ENCODE measurements around the gene RPUSD1. TPM values are rescaled to one million over a fixed set of nuclear protein-coding genes. Genes with fewer than 3 reads are reported as not detected.

Gene RPUSD1
- total RNA-seq, 1 experiment from 2014 or later, result 59.9 TPM

DNA sequence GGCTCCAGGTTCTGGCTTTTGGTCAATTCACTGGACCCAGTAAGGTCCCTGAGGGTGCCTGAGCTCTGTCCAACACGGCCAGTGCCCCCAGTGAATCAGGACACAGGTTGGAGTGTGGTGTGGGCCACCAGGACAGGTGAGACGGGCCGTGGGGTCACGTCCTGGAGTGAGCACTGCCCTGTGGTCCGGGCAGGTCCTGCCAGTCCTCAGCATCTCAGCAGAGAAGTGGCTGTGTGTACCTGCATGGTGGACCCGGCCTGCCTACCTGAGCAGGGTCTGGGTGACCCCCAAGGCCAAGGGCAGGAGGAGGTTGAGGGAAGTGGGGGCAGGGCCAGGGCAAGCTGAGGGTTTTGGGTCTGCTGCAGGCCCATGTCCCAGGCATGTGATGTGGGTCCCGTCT, 14.3 kb upstream of the RPUSD1 start:
- RAD21 ChIA-PET (ENCODE audit: low non-redundant PET in 1 of 2, low total read pairs in 2 of 2, uncharacterized antibody in 2 of 2, unreplicated experiment in 2 of 2), result no interaction called here
- no peaks in the 10 kb centered on the region for H3K9me2 ChIP-seq (ENCODE audit: insufficient read depth)
- CTCF ChIA-PET, result no interaction called here
- DNase-seq (ENCODE audit: low read depth, low spot score), result no peak
- no peak overlapping the region for H3K4me2 ChIP-seq (ENCODE audit: low read length)
- intact Hi-C loops (cut with micrococcal nuclease), result no loop called here
- H3K9ac ChIP-seq (ENCODE audit: low read length), result no peak overlapping the region
- no TSS peak for BruUV-seq (replicated peaks)
- H3K79me2 ChIP-seq (ENCODE audit: insufficient read depth, low read length), result peaks cover 10% of the 10 kb centered on the region; the same call in 1 of the 2 replicates
- POLR2A ChIA-PET, result interaction anchor here (1.3 kb wide), 1 partner anchor 42 kb away, joined by 3 read pairs; the partner anchor contains the start of gene MSLN
- H3K4me1 ChIP-seq (ENCODE audit: control insufficient read depth in 1 of 2, insufficient read depth in 2 of 2, low read length in 2 of 2), result peaks cover 8 to 29% of the 10 kb centered on the region in 2 experiments; a peak in 3 of 4 replicates
- no peaks in the 10 kb centered on the region for H3K27me3 ChIP-seq (ENCODE audit: insufficient read depth, low read length)
- no peaks in the 10 kb centered on the region for H3K36me3 ChIP-seq (ENCODE audit: control insufficient read depth in 1 of 2, insufficient read depth in 2 of 2, low read length in 2 of 2)
- no peak overlapping the region for H3K4me3 ChIP-seq (replicated peaks in 1 of 2; ENCODE audit: low read depth in 1 of 2, low read length in 2 of 2)
- ATAC-seq, result no peak
- H4K20me1 ChIP-seq (ENCODE audit: insufficient read depth), result no peaks in the 10 kb centered on the region
- no peaks in the 10 kb centered on the region for H3K9me3 ChIP-seq (ENCODE audit: control insufficient read depth in 1 of 2, insufficient read depth in 1 of 2, low read depth in 1 of 2, low read length in 2 of 2)
- TF ChIP-seq CEBPB (IDR thresholded peaks at IDR 0.05; ENCODE audit: low read depth), result no peak
- 0 out of 2 replicates have a peak, but pooled peaks have one; percentile 21 for TF ChIP-seq POLR2AphosphoS5 (IDR thresholded peaks at IDR 0.05; ENCODE audit: low read depth, low read length)
- H3K27ac ChIP-seq (ENCODE audit: low read depth, low read length), result no peak overlapping the region
- H2AFZ ChIP-seq (ENCODE audit: low read depth, low read length, poor library complexity, severe bottlenecking), result no peak overlapping the region

DNA sequence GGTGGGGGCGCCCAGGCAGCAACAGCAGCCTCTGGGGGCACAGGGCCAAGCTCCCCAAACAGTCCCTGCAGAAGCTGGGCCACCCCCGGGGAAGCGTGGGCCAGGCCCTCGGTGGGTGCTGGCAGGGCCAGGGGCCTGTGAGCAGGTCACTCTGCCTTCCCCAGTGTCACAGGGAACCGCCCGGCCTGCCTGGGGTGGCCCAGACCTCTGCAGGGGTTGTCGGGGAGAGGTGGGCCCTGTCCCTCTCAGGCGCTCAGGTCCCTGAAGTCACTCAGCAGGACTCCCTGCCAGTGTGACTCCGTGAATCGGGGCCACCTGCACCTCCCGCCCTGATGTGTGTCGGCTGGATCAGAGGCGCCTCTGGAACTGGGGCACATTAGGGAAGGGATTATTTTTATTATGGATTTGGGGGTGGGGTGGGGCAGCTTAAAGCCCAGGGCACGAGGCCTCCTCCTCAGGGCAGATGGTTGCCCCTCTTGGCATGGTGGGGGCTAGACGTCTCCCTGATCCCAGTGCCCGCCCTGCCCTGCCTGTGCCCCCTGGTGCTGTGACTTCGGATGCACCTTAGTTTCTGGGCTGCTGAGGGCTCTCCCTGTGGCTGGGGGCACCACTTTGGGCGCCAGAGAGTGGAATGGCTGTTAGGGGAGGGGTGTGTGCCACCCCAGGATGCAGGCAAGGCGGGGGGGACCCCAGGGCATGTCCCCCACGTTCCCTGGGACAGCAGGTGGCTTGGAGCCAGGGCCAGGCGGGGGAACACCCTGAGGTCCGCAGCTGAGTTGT, 13.6 kb upstream of the RPUSD1 start:
- H3K36me3 ChIP-seq (ENCODE audit: control insufficient read depth in 1 of 2, insufficient read depth in 2 of 2, low read length in 2 of 2), result no peaks in the 10 kb centered on the region
- H3K4me2 ChIP-seq (ENCODE audit: low read length), result no peak overlapping the region
- intact Hi-C loops (cut with micrococcal nuclease), result no loop called here
- no peaks in the 10 kb centered on the region for H4K20me1 ChIP-seq (ENCODE audit: insufficient read depth)
- TF ChIP-seq ZNF274 (IDR thresholded peaks at IDR 0.05; ENCODE audit: low read depth, low read length), result no peak
- no peak for ATAC-seq
- no peak overlapping the region for H3K9ac ChIP-seq (ENCODE audit: low read length)
- no peaks in the 10 kb centered on the region for H3K9me2 ChIP-seq (ENCODE audit: insufficient read depth)
- no TSS peak for BruUV-seq (replicated peaks)
- DNase-seq (ENCODE audit: low read depth, low spot score), result no peak
- H3K27me3 ChIP-seq (ENCODE audit: insufficient read depth, low read length), result no peaks in the 10 kb centered on the region
- H3K4me1 ChIP-seq (ENCODE audit: control insufficient read depth in 1 of 2, insufficient read depth in 2 of 2, low read length in 2 of 2), result peaks cover 9 to 33% of the 10 kb centered on the region in 2 experiments; a peak in 3 of 4 replicates
- POLR2A ChIA-PET, result no interaction called here
- CTCF ChIA-PET, result no interaction called here
- peaks cover 8% of the 10 kb centered on the region; the same call in 1 of the 2 replicates for H3K79me2 ChIP-seq (ENCODE audit: insufficient read depth, low read length)
- no peak overlapping the region for H3K4me3 ChIP-seq (replicated peaks in 1 of 2; ENCODE audit: low read depth in 1 of 2, low read length in 2 of 2)
- no peak overlapping the region for H2AFZ ChIP-seq (ENCODE audit: low read depth, low read length, poor library complexity, severe bottlenecking)
- no peak overlapping the region for H3K27ac ChIP-seq (ENCODE audit: low read depth, low read length)
- no peaks in the 10 kb centered on the region for H3K9me3 ChIP-seq (ENCODE audit: control insufficient read depth in 1 of 2, insufficient read depth in 1 of 2, low read depth in 1 of 2, low read length in 2 of 2)
- RAD21 ChIA-PET (ENCODE audit: low non-redundant PET in 1 of 2, low total read pairs in 2 of 2, uncharacterized antibody in 2 of 2, unreplicated experiment in 2 of 2), result no interaction called here

Data from HCT116 (cell line).